Measurements from ENCODE around the gene ADARB2.

ADARB2 gene

DNA sequence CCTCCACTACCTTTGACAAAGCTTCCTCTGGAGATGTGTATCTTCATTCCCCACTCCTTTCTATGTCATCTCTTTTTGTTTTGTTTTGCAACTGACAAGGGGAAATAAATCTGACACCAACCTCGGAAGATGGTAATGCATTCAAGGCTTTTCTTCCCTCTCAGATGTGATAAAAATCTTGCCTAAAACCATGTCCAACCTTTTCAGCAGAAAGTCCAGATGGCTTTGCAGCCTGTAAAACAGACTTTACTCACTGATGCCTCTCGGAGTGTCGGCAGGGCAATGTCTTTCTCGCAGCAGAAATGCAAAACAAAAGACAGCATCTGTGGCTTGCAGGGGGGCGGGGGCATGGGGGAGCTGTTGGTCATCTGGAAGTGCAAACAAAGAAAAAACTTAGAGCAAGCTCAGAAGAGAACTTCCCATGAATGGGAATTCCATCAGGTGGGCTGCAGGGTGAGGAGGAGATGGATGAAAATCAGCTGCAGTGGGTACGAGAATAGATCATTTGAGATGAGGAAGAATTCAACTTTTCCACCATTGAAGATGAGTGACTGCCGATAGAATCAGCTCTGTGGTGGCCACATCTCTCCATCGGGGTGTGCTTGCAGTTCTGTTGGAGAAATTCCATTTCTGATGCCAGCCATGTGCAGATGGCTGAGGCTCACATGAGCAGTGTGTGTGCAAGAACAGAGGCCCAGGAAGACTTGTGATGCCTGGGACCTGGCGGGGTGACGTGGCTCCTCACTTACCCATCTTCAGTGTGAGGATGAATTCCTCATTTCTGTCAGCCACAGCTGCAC is 443.5 kb downstream of the ADARB2 start:
- no peak for DNase-seq

DNA sequence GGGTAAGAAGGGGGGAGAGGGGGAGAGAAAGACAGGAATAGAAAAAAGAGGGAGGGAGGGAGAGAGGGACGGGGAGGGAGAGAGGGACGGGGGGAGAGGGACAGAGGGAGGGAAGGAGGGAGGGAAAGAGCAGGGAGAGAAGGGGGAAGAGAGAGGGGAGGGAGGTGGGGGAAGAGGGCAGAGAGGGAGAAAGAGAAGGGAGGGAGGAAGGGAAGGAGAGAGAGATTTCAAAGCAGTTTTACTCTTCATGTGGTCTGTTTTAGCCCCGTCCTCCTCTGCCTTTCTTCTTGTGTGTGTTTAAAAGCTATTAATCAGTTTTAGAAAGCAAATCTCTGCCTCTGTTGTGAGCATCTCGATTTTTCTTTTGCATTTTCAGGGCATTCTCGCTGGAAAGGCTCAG is 444.2 kb downstream of the ADARB2 start:
- DNase-seq = no peak

DNA sequence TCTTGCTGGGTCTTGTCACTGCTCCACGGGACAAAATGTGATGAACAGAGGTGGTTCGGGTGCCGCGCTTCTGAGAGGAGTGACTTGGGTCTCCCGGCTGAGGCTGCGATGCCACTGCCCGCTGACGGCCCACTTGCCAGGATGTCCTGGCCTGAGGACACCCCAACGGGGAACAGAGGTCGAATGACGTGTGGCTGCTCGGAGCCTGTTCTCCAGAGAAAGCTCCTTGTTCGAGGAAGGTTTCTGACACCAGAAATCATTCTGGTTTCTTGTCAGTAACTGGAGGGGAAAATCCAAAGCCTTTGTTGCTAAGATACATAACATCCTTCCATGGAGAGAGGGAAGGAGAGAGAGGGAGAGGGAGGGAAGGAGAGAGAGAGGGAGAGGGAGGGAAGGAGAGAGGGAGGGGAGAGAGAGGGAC is 444.7 kb downstream of the ADARB2 start:
- DNase-seq = no peak

DNA sequence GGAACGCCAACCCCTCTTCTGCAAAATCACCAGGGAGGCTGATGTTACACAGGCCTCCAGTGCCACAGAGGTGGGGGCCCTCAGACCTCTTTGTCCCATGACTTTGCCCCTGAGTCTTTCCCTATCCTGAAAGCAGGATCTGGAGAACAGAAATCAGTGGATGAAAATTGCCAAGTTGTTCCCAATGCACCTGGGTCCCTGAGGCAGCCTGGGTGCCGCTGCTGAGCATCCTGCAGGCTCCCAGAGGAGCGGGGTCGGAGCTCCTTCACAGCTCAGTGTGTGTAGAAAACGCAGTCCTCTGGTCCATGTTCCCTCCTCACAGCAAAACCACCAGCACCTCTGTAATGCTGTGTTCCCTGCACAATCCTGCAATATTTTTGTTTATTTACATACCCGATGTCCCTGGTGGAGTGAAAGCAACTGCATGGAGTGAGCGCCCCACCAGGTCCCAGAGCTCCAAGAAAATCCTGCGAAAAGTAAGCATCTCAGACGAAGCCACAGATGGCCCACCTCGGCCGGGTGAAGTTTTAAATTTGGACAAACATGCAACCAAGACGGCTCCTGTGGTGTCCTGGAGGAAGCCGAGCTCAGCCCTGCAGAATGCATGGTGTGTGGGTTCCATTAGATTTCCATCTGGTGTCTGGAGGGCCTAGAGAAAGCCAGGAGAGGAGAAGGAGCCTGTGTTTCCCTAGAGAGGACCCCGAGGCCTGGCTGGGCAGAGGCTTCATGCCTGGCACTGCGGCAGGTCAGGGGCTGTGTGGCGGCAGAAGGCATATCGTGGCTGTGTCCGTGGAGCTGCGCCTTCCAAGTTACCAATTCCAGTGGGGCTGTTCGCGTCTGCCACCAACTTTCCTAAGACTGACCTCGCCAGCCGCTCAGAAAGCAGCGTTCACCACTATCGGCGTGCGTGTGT is 445.9 kb downstream of the ADARB2 start:
- no peak for DNase-seq

DNA sequence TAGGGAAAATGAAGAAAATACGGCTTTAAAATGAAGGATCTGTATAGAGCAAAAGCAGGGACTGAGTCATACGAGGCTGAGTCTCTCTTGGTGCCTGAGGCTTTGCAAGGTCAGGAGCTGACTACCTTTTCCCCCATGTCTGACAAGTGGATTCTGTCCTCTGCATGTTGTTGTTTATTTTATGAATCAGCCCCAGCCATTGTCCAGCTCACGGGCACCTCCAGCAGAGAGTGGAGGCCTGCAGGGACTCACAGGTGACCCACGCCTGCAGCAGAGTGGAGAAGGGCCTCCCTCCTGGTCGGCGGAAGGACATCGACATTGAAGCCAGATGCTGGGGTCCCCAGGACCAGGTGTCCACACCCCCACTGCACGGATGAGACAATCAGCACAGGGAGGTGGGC is 447.3 kb downstream of the ADARB2 start:
- no peak for DNase-seq

DNA sequence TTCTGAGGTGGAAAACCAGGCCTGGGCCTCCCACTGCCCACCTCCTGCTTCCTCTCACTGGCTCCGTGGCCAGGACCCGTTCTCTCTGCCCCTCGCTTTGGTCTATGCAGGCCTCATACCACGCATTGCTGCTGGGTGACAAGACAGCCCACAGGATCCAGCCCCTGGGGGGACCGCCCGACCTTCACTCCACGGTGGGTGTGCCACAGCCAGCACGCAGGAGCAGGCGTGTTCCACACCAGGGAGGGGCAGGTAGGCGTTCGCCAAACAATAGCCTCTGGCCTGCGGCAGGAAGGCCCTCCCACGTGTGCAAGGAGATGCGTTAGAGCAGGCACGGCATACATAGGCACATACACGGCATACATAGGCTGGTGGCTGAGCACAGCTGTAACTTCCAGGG is 447.7 kb downstream of the ADARB2 start:
- no peak for DNase-seq

DNA sequence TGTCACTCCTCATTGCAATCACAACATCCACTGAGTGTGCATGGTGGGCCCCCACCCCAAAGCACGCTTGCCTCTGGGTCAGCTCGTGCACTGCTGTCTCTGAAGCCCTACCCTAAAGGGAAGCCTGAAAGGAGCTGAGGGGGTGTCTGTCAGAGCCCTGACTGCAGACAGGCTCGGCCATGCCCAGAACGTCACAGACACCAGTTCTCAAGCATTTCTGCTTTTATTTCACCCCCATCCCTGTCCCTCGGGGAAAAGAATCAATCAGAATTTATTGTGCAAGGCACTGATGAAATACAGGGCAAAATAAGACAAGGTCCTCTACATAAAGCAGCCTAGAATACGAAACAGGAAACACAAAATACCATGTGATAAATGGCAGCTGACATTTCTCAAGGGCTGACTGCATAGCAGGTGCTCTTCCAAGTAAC is 449.3 kb downstream of the ADARB2 start:
- no peak for DNase-seq

DNA sequence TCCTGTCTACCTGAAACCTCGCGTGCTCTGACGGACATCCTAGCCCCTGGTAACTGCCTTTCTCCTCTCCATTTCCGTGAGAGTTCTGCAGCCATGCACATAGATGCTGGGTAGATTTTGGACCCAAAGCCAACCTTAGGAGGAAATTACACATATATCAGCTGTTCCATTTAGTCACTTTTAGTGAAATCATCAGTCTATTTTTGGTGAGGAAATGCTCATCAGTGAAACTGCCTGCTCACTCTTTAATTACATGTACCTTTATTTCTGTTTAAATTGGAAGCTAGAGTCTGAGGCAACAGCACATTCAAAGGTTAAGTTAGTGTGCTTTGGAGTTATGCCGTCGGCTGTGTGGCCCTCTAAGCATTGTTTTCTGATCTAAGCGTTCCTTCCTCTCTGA is 449.8 kb downstream of the ADARB2 start:
- no peak for DNase-seq

DNA sequence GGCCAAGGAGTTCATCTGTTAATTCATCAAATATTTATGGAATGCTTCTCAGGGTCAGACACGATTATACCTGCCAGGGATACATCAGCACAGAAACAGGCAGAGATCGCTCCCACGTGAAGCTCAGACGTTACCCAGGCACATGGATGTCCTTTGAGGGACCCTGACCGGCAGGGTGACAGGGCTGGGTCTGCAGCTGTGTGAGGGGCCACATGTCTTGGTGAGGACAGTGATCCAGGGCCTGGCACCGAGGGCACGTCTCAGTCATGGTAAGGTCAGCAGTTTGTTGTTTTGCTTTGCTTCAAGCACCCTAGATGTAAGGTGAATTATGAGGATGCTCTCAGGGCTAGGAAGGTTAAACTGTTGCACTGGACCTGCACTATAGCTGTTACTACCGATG is 453.2 kb downstream of the ADARB2 start:
- no peak for DNase-seq

DNA sequence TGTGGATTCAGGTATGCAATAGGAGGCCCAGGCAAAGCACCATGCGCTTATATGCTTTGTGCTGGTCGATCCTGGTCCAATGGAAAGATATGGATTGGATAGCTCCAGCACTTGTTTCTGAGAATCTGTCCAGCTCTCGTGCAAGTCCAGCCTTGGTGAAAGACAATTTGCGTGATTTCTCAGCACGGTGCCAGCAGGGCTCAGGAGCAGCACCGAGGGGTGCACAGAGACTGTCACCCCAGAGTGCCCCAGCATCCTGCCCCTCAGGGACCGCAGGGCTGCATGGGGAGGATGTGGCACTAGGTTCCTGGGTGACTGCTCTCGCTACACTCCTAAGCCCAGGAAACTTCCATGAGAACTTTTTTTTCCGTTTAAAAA is 455.9 kb downstream of the ADARB2 start:
- no peak for DNase-seq

DNA sequence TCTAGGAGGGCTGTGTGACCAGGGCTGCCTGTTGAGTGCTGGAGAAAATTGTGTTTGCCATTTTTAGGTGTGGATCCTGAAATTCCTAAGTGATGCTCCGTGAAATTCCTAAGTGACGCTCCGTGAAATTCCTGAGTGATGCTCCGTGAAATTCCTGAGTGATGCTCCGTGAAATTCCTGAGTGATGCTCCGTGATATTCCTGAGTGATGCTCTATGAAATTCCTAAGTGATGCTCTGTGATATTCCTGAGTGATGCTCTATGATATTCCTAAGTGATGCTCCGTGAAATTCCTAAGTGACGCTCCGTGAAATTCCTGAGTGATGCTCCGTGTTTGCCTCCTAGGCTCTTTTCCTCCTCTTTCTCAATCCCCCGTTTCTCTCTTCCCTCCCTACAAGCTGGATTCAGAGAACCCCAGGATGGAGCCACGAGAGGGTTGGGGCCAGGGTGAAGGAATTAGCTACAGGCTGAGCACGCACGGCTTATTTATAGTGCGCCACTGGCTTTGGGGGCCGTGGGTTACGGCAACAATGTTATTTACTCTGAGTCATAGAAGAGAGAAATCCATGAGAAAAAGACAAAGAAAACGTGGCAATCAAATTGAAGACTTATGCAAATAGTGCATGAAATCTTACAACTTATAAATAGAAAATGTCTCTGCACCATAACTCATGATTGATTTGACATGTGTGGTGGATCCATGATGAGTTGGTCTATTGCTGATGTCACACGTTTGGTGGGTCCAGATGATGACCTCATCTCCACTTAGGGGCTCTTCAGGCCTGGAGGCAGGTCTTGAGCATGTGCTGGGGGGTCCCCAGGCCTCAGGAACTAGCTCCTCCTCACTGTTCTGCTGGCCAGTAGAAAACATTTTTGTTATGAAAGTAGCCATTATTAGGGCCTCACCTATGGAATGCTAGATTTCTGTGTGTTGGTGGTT is 456.6 kb downstream of the ADARB2 start:
- DNase-seq = no peak

DNA sequence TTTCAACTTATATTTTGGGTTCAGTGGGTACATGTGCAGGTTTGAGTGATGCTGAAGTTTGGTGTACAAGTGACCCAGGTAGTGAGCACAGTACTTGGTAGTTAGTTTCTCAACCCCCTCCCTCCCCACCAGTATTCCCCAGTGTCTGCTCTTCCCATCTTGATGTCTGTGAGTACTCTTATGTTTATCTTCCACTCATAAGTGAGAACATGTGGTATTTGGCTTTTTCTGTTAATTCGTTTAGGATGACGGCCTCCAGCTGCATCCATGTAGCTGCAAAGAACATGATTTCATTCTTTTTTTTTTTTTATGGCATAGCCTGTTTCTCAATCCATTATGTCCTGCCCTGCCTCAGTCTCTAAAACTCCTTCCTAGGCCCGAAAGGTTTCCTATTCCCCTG is 459.0 kb downstream of the ADARB2 start:
- DNase-seq = no peak

DNA sequence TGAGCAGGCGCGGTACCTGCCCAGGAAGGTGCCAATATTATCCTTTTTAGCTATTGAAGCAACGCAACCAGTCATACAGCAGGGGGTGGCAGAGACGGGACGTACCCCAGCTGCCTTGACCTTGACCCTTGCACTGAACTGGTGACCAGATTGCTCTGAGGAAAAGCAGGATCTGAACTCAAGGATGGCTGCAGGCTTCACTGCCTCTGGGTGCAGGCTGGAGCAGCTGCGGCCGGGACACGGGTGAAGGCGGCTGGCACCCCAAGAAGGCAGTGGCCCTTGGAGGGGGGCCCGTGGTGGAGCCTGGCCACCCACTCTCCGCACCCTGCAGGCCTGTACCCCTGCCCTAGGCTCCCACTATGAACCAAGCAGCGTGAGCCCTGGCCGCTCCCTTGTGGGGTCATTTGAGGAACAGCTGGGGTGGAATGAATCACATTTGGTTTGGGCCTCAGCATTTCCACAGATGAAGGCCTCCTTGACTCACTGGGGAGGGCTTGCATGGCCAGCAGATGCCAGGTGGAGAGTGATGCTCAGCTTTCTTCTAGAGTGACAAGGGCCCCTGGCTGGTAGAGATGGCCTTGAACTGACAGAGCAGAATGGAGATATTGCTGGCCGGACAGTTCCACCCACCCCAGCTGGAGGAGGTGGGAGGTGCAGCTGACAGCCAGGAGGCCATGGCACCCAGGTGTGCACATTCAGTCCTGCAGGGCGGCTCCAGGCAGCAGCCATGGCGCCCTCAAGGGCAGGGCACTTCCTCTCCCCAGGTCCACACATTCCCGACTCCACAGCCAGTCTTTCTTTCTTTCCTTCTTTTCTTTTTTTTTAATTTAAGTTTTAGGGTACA is 462.4 kb downstream of the ADARB2 start:
- no peak for DNase-seq

DNA sequence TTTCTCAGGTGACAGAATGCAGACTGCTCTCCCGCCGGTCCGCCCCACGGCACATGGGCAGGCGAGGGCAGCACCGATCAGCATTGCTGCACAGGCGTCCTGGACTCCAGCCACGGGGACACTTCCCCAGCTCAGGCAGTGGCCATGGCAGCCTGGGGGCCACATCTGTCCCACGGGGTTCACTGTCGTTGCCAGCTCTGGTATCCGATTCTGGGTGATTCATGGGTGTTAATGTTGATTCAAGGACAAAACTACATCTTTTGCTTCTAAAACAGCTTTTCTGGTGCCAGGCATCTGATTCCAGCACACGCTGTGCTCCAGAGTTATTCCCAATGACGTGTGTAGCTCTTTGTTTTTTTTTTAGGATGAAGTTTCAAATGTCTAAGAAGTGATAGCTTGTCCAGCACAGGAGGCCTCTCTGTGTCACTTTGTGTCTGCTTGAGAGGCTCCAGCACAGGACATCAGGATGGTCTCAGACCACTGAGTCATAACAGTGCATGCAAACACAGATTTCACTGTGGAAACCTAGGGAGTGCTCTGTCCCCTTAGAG is 463.1 kb downstream of the ADARB2 start:
- DNase-seq = no peak

DNA sequence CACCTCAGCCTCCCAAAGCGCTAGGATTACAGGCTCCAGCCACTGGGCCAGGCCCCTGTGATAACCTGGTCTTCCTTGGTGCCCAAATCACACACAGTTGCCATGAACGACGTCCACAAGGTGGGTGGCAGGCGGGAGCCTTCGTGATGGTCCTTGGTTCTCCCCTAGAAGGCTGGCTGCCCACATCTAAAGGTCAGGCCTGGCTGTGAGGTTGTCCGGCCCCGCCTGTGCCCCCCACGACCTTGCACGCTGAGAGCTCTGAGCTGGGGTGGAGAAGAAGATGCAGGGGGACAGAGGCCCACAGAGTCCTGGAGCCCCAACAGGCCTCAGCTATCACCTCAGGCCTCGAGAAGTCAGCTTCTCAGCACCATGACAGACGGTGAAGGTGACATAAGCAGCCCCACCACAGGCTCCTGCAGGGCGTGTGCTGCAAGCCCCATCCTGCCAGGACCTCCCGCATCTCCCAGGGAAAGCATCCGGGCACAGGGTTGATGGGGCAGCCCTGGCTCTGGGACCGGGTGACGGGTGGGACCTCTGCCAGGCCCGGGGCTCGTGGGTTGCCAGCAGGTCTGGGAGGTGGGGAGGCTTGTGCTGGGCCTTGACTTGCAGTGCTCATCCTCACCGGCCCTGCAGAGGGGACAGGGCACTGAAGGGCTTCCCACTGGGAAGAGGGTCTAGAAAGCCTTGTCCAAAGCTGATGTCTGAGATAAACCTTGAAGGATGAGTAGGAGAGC is 463.8 kb downstream of the ADARB2 start:
- no peak for DNase-seq

DNA sequence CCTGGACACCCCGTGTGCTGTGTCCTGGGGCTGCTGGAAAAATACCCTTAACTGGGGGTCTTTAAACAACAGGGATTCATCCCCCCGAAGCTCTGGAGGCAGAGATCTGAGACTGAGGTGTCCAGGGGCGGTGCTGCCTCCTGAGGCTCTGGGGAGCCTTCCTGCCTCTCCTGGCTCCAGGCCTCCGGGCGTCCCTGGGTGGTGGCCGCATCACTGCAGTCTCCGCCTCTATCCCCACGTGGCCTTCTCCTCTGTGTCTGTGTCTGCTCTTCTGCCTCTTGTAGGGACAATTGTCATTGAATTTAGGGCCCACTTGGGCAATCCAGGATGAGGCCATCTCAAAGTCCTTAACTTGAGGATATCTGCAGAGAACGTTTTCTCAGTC is 464.6 kb downstream of the ADARB2 start:
- DNase-seq = no peak

DNA sequence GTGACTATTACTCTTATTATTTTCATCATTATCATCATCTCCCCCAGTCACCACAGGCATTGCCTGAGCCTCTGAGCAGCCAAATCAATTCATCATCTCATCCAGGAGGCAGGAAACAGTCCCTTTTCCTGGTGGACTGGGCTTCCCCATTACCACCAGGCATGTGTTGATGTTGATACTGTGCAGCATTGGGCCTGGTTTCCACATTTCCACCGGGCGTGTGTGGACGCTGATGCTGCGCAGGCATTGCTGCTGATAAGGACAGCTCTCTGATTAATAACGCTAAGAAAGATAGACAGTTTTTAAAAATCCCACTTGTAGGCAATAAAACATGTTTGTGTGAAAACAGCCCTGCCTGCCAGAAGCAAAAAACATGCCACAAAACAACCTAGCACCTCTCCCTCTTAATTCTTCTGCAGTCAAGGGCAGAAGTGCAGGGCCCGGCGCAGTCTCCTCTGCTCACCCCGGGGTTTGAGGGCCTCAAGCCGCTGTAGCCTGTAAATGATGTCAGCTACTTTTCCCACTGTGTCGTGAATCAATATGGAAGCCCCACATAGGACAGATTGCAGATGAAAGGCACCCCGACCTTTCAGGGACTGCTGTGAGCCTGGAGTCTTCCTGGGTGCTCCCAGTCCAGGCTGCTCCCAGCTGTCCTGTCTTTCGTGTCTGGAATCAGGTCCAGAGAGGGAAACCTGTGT is 465.1 kb downstream of the ADARB2 start:
- no peak for DNase-seq

DNA sequence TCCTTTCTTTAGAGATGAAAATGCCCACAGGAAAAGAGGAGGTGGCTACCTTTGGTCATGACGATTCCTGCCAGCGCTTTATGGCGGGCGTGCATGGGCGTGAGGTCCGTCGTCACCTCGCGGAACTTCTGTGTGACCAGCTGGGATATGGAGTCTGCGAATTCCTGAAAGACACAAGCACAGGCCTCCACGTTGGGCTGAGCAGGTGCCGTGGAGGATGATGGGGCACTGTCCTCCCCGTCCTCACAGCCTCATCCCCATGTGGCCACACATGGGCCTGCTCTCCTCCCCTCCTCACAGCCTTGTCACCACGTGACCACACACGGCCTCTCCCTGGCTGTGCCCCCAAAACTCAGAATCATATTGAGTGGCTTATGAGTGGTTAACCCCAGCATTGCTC is 466.4 kb downstream of the ADARB2 start:
- no peak for DNase-seq

DNA sequence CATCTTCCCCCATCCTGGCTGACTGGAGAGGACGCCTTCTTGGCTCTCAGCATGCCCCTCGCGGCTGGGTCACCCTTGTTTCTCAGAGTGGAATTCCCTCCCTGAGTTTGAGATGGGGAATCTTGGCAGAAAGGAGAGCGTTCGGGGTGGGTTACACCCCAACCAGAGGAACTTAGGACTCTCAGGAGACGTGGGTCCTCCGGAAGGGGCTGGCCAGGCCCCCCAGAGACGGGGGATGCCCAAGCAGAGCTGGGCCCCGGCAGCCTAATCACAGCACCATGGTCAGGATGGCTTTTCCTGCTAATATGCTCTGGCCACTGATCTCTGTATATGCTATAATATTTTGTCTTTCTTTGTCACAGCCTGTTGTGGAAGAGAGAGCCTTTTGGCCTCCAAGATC is 466.8 kb downstream of the ADARB2 start:
- no peak for DNase-seq

DNA sequence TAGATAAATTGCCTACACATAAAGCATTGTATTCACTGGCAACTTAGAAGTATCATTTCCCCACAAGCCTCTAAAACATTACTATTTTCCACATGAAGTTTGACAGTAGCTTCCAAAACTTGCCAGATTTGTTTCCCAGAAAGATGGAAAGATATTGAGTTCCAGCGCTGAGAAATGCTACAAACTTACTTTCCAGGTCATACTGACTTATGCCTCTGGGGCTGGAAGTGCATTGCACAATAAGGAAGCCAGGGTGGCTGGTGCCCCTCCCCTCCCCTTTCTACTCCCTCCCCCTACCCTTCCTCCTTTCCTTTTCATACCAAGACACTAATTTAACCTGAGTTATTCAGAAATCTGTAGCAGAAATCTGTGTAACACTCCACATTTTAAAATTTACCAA is 468.5 kb downstream of the ADARB2 start:
- no peak for DNase-seq

Measured in GDM1 (cell line).